DOHH2 (cell line): ENCODE results near the gene TMEFF2.

Experiments used
- H3F3A ChIP-seq: fragments of 200-600 bp; sonication (generic), shearing (Covaris generic); 2 replicates; pipeline ENCODE4 v1.6.0; 2016; ENCODE audit warnings: antibody characterized with exemption, mild to moderate bottlenecking; ENCODE audit not compliant: control insufficient read depth, insufficient read depth
- H3K27ac ChIP-seq: fragments of 200-600 bp; sonication (generic); 2 replicates; pipeline ENCODE4 v1.5.1; 2014; ENCODE audit warnings: low read depth, mild to moderate bottlenecking, low read length, moderate library complexity
- H3K27me3 ChIP-seq: fragments of 200-600 bp; sonication (generic); 2 replicates; pipeline ENCODE4 v1.6.1; 2014; ENCODE audit warnings: mild to moderate bottlenecking, low read length, mixed read lengths; ENCODE audit not compliant: control insufficient read depth
- H3K36me3 ChIP-seq: fragments of 200-600 bp; sonication (generic); 2 replicates; pipeline ENCODE4 v1.6.1; 2014; ENCODE audit warnings: mild to moderate bottlenecking, low read length, moderate library complexity, mixed read lengths; ENCODE audit not compliant: control insufficient read depth
- H3K4me1 ChIP-seq: fragments of 200-600 bp; sonication (generic); 2 replicates; pipeline ENCODE4 v1.6.1; 2014; ENCODE audit warnings: mild to moderate bottlenecking, low read length, mixed read lengths; ENCODE audit not compliant: control insufficient read depth
- H3K4me2 ChIP-seq: fragments of 200-600 bp; sonication (generic); 2 replicates; pipeline ENCODE4 v1.6.0; 2014; ENCODE audit warnings: mild to moderate bottlenecking, low read length, moderate library complexity
- H3K4me3 ChIP-seq: fragments of 200-600 bp; sonication (generic); 2 replicates; pipeline ENCODE4 v1.5.1; 2014; ENCODE audit warnings: mild to moderate bottlenecking, low read length, mixed read lengths
- H3K79me2 ChIP-seq: fragments of 200-600 bp; sonication (generic); 2 replicates; pipeline ENCODE4 v1.6.1; 2014; ENCODE audit warnings: mild to moderate bottlenecking, low read length, mixed read lengths; ENCODE audit not compliant: control insufficient read depth
- H3K9me2 ChIP-seq: fragments of 200-600 bp; sonication (generic); replicated peaks from 2 replicates; pipeline ENCODE4 v1.6.1; 2014; ENCODE audit warnings: mild to moderate bottlenecking, low read length, mixed read lengths; ENCODE audit not compliant: control insufficient read depth
- H3K9me3 ChIP-seq: fragments of 200-600 bp; sonication (generic); 2 replicates; pipeline ENCODE4 v1.6.1; 2014; ENCODE audit warnings: antibody characterized with exemption, low read length, mixed read lengths; ENCODE audit not compliant: control insufficient read depth, insufficient read depth
- H4K20me1 ChIP-seq: fragments of 200-600 bp; sonication (generic); 2 replicates; pipeline ENCODE4 v1.6.0; 2014; ENCODE audit warnings: low read depth, mild to moderate bottlenecking, antibody characterized with exemption, low read length, moderate library complexity; ENCODE audit not compliant: control insufficient read depth, insufficient read depth
- CTCF ChIP-seq: fragments of 200-600 bp; sonication (generic); IDR thresholded peaks from one replicate; pipeline ENCODE4 v1.5.1; 2014; ENCODE audit warnings: antibody characterized with exemption, mild to moderate bottlenecking, low read depth, low read length; ENCODE audit not compliant: poor library complexity, severe bottlenecking
- EZH2phosphoT487 ChIP-seq: fragments of 200-600 bp; sonication (generic); IDR thresholded peaks from 2 replicates; pipeline ENCODE4 v1.6.1; 2017; ENCODE audit warnings: borderline replicate concordance, mild to moderate bottlenecking, antibody characterized with exemption, low read length, moderate library complexity, mixed read lengths

The TMEFF2 gene

DNA sequence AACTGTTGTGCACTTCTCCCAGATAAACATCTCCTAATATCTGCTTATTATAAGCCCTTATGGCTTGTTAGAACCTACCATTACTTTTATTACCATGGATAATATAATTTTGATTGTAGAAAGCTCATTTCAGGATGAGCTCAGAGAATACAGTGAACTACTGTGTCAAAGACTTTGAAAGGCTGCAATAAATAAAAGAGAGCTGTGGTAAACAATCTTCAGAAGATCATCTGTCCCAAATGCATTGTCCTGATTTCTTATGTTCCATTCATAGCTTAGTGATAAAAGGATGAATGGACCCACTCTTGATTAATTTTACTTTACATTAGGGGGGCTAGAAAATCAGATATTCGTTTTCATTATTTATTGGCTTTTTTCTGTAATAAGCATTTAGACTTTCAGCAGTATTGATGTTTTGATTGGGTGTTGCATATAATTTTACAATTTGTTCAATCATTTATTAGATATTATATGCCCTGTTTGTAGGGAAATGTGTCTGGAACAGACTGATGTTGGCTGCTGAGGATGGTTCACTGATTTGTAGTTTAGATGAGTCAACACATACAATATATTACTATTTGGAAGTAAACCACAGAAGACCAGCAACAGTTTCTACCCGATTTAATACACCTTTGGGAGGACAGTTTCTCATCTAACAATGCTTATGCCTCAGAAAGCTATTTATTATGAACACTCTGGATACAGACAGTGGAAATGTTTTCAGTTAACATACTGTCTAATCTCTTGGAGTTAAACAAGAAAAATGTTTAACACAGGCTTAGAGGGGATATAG, 147.2 kb downstream of the TMEFF2 start:
- Histone ChIP-seq H4K20me1 (no peaks in the 10 kb centered on the region), H3K4me3 (no peak overlapping the region), H3K27ac (no peak overlapping the region), H3K36me3 (no peaks in the 10 kb centered on the region), H3K79me2 (no peaks in the 10 kb centered on the region), H3K27me3 (no peaks in the 10 kb centered on the region), H3K9me2 (no peaks in the 10 kb centered on the region), H3K4me2 (no peak overlapping the region), H3K4me1 (no peaks in the 10 kb centered on the region), H3K9me3 (no peaks in the 10 kb centered on the region), H3F3A (no peaks in the 10 kb centered on the region)
- TF ChIP-seq CTCF (no peak), EZH2phosphoT487 (no peak)

GRCh38 chr2:192044496-192044895, 150.2 kb downstream of the TMEFF2 start:
- Histone ChIP-seq H3K4me2 (no peak overlapping the region), H3K27me3 (no peaks in the 10 kb centered on the region), H3K4me3 (no peak overlapping the region), H3K27ac (no peak overlapping the region), H3K9me3 (no peaks in the 10 kb centered on the region), H3K9me2 (no peaks in the 10 kb centered on the region), H3K36me3 (no peaks in the 10 kb centered on the region), H3K79me2 (no peaks in the 10 kb centered on the region), H4K20me1 (no peaks in the 10 kb centered on the region), H3K4me1 (no peaks in the 10 kb centered on the region), H3F3A (no peaks in the 10 kb centered on the region)
- no peak for TF ChIP-seq EZH2phosphoT487
- TF ChIP-seq CTCF, result no peak

GRCh38 chr2:192043216-192043870, 151.4 kb downstream of the TMEFF2 start:
- Histone ChIP-seq H3K4me3 (no peak overlapping the region), H3K79me2 (no peaks in the 10 kb centered on the region), H3K27me3 (no peaks in the 10 kb centered on the region), H3K36me3 (no peaks in the 10 kb centered on the region), H3K9me3 (no peaks in the 10 kb centered on the region), H3F3A (no peaks in the 10 kb centered on the region), H3K4me1 (no peaks in the 10 kb centered on the region), H3K9me2 (no peaks in the 10 kb centered on the region), H4K20me1 (no peaks in the 10 kb centered on the region), H3K4me2 (no peak overlapping the region), H3K27ac (no peak overlapping the region)
- no peak for TF ChIP-seq EZH2phosphoT487
- no peak for TF ChIP-seq CTCF
